ENCODE results near the gene PLBD1.

PLBD1 gene

GRCh38 chr12:14505626-14506596 lies 61.8 kb downstream of the PLBD1 start:
- no peak for DNase-seq (ENCODE audit: low spot score)

GRCh38 chr12:14495326-14495725 lies 72.4 kb downstream of the PLBD1 start:
- no peak for DNase-seq (ENCODE audit: low spot score)

GRCh38 chr12:14482886-14483285 lies 84.8 kb downstream of the PLBD1 start:
- no peak for DNase-seq (ENCODE audit: low spot score)

- no peak for DNase-seq (ENCODE audit: low spot score)
These were observed 85.3 kb downstream of the PLBD1 start for GRCh38 chr12:14482361-14482760.

- no peak for DNase-seq (ENCODE audit: low spot score)
These were observed 86.5 kb downstream of the PLBD1 start for GRCh38 chr12:14481201-14481600.

GRCh38 chr12:14479004-14479403 lies 88.7 kb downstream of the PLBD1 start:
- DNase-seq (ENCODE audit: low spot score), result no peak

GRCh38 chr12:14473707-14474287 lies 93.9 kb downstream of the PLBD1 start:
- DNase-seq (ENCODE audit: low spot score), result no peak

- DNase-seq (ENCODE audit: low spot score), result no peak
These were observed 96.2 kb downstream of the PLBD1 start for GRCh38 chr12:14471497-14471896.

GRCh38 chr12:14460212-14460841 lies 107.4 kb downstream of the PLBD1 start:
- no peak for DNase-seq (ENCODE audit: low spot score)

- DNase-seq (ENCODE audit: low spot score), result no peak
These were observed 113.4 kb downstream of the PLBD1 start for GRCh38 chr12:14454098-14454907.

Measured in left forelimb (tissue), 1 donor.